GM10266 (cell line): ENCODE measurements around the gene ZDHHC3.
A peak's percentile ranks its signal among the peaks of the same experiment; 100 is the strongest.

Experiments
- DNase-seq: peaks from one replicate; pipeline ENCODE4 v3.0.0; 2012; ENCODE audit errors: extremely low spot score
- CTCF ChIP-seq: IDR thresholded peaks from 2 replicates; pipeline ENCODE4 v1.5.1; 2012; ENCODE audit warnings: mild to moderate bottlenecking, low read depth; ENCODE audit not compliant: control insufficient read depth, insufficient read depth; ENCODE audit errors: missing control alignments

The ZDHHC3 gene

GRCh38 chr3:44976002-44976815 is at the start of gene ZDHHC3, which contains the start of gene EXOSC7:
TSS of gene ZDHHC3 (minus strand) at chr3:44976174. CDS start at chr3:44959436, 16,738 bp downstream.
TSS of gene EXOSC7 (plus strand) at chr3:44976244. CDS start at chr3:44976278, 34 bp downstream.
- DNase-seq, result peak; percentile 95
- TF ChIP-seq CTCF, result no peak

GRCh38 chr3:45024542-45025255 is 48.7 kb upstream of the ZDHHC3 start:
- no peak for DNase-seq
- no peak for TF ChIP-seq CTCF

GRCh38 chr3:45023675-45024074 is 47.7 kb upstream of the ZDHHC3 start:
- DNase-seq, result no peak
- no peak for TF ChIP-seq CTCF

- no peak for TF ChIP-seq CTCF
- DNase-seq, result no peak
These were observed 45.7 kb upstream of the ZDHHC3 start for GRCh38 chr3:45021524-45022297.

GRCh38 chr3:45020534-45020933 is 44.6 kb upstream of the ZDHHC3 start:
- no peak for DNase-seq
- TF ChIP-seq CTCF, result no peak

GRCh38 chr3:45017821-45018220 is 41.8 kb upstream of the ZDHHC3 start:
- no peak for DNase-seq
- TF ChIP-seq CTCF, result no peak
